ENCODE data around the gene ZBTB39.

- TF ChIP-seq CTCF (conservative IDR thresholded peaks at IDR 0.05; ENCODE audit: low read depth, low read length) (no peak), EZH2 (IDR thresholded peaks at IDR 0.05; ENCODE audit: low read length, unreplicated experiment) (no peak), EZH2phosphoT487 (IDR thresholded peaks at IDR 0.05; ENCODE audit: borderline replicate concordance, low read length) (no peak)
These were observed 34.4 kb upstream of the ZBTB39 start for GRCh38 chr12:57040750-57041149.
